Measurements from ENCODE around the gene LARGE1.

The LARGE1 gene

DNA sequence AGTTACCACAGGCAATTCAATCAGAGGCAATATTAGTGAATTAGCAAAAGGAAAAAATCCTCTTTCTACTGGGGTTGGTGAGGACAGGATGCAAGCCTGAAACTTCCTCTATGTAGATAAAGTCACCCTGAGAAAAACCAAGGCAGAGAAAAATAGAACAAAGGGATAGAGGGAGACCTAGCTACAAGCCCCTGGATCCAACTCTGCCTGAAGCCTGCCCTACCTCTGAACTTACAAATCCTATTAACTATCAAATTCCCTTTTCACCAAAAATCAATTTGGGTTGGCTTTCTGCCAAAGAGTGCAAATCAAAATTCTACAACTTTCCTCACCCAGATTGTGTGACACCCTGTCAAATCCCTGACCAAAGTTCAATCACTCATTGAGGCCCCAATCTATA, 161.3 kb downstream of the LARGE1 start:
- DNase-seq, result no peak

DNA sequence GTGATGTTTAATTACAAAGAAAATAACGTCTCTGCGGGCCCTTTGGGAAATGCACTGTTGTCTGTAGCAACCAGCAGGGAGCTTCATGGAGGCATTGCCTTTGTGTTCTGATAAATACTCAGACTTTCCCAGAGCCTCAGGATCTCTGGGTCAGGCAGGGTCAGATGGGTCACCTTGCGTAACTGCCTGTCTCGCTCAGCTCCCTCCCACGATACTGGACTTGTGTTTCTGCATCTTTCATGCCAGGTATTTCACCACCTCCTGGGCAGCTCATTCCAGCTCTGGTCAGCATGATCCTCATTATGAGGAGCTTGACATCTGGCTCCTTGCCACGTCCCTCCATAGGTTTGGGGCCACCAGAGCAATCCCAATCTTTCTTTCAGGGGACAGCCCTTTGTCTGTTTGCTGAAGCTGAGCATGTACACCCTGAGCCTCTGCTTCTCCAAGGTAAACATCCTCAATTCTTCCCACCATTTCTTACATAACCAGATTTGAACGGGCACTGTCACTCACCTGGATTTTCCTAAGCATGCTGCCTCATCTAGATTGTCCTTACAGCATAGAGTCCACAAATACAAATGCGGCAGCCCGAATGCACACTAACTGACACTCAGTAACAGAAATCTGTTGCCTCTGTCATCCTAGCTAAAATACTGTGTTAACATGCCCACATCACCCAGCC, 162.3 kb downstream of the LARGE1 start:
- no peak for DNase-seq

DNA sequence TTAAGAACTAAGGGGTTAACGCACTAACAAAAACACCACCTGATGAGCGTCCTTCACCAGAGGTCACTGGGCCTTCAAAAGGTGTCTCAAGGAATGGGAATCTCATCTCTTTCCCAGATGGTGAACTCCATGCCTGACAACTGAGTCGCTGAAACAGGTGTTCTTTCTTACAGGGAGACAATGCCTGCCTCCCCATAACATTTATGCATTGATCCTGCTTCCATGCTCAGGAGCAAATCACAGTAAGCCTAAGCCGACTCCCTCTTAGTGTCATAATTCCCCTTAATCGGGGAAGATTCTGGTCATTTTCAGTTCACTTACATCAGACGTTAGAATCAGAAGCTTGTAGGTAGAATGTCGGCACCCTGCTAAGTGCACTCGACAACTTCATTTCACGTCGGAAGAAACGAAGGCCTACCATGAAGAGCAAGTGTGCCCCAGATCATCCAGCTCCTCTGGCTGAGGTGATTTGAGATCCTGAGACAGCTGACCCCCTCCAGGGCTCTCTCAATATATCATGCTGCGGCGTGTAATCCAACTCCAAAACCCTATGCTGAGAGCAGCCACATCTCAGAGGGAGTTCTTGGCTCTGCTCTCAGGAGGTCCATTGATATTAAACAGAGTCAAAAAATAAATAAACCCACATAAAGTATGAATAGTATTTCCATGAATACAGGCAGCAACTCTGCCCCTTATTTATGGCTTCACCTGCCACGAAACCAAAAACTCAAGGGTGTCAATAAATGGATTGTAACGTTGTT, 163.1 kb downstream of the LARGE1 start:
- DNase-seq, result no peak

DNA sequence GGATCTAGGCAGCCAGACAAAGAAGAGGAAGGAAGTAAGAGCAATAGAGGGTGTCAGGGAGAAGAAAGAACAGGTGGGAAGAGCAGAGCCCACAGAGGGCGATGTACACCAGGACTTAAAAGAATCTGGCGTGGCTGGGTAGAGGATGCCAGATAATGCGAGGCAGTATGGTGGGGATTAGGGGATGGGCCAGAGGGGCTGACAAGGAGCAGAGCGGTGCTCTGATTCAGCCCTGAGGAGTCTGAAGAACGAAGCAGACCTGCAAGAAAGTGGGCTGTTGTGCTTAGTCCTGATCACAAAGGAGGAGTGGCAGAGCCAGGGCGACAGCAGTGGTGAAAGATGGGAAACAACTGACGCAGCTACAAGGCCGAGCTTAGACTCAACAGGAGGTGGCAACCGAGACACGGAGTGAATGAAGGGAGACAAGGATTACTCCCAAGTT, 163.7 kb downstream of the LARGE1 start:
- DNase-seq, result no peak

DNA sequence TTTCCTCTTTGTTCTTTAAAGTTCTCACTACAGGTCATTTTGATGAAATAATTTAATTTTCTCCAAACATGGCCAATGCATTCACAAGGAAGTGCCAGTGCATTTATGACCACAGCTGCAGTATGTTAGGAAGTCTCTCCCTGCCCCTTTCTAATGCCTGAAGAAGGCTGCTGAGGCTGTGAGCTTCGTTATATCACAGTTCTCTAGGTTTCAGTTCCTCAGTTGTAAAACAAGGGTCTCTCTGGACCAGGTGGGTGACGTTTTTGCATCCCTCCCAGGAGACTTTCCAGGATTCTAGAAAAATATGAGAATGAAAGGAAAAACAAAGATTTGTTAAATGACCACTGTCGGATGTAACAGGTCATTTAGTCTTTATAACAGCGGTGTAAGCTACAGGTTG, 171.6 kb downstream of the LARGE1 start:
- DNase-seq, result no peak

DNA sequence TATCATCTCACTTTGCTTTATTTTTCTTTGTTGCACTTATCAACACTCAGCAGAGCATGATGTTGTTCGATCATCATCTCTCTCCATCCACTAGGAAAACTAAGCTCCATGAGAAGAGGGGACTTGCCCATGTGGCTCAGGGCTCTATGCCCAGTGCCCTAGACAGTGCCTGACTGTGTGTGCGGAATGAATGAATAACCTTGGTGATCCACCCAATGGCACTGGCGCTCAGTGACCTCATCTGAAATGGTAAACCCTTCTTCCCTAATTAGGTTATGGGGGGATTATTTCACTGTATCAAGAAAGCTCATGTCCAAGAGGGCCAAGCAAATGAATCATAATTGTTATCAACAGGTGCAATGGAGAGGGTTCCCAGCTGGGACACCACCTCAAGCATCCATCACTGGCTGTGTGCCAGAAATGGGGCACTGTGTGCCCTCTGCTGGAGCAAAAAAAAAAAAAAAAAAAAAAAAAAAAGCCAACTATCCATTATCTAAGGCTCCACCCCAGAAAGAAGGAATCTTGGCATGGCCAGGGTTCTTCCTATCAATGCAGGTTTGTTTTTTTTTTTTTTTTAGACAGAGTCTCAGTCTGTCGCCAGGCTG, 172.6 kb downstream of the LARGE1 start:
- DNase-seq, result no peak

DNA sequence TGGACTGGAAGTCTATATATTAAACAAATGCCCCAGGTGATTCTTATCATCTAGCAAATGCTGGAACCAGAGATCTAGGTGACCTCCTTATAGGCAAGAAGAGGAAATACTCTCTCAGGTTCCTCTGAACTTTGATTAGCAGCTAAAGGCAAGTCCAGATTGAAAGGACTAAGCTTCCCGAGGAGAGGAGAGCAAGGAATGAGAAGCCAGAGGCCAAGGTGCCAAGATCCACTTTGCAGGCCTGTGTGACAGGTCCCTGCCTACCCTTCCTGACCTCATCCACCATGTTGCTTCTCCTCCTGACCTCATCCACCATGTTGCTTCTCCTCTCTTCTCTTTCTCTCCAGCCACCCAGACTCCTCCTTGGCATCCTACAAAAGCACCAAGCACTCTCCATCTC, 173.2 kb downstream of the LARGE1 start:
- DNase-seq, result no peak

DNA sequence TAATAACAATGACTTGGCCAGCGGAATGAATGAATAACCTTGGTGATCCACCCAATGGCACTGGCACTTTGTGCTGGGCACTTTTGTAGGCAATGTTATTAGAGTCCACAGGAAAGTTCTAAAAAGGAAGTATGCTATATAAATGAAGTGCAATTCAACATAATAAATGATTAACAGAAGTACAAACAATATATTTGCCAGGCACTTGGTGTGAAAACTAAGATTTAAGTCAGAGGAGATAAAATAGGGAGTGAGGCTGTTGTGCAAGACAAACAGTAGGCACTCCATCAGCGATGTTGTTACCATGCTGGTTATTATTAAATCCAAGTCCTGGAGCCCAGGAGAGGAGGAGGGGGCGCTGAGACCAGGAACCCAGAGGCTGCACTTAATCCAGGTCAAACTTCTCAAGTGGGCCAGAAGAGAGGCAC, 173.8 kb downstream of the LARGE1 start:
- no peak for DNase-seq

DNA sequence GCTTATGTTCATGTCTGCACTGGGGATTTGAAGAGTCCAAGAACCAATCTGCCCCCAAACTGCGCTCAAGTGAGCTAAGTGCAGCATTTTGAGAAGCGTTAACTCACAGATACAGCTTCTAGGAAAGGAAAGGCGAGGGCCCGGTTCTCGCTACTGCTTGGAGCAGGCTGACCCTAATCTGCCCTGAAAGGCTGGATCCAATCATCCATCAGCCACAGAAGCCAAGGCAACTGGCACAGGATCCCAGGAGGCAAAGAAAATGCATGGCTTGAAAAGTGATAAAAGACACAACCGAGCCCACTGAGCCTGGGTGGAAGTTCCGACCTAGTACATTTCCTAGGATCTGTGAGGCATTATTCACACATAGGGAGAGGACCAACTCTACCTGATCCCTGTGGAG, 174.8 kb downstream of the LARGE1 start:
- no peak for DNase-seq

DNA sequence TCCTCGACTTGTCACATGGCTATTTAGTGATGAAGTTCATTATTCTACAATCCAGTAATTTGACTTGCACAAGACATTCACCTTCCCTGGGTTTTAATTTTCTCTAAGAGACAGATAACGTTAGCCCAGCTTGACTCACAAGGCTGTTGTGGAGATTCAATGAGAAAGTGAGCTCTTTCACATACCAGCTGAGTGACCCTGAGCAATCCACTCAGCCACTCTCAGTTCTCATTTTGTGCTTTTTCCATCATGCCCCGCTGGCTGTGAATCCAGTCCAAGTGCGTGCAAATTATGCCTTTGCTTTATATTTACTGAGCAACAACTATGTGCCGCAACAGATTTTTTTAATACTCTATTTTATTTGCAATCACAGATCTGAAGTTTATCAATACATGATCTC, 176.5 kb downstream of the LARGE1 start:
- DNase-seq, result no peak

DNA sequence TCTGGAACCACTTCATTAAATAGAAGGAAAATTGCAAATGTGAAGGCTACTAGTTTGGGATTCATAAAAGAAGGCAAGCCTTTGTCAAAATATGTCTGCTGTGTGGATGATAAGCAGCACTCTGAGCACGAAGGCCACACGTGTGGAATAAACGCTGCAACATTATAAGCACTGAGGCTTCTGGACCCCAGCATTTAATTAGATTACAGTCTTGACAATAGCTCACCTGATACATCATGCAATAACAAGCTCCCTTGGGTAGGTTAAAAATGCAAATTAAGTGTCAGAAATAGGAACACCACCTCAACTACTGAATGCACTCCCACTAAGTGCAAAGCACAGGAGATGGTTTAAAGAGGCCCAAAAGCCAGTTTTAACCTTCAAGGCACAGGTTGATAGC, 179.3 kb downstream of the LARGE1 start:
- DNase-seq, result no peak

DNA sequence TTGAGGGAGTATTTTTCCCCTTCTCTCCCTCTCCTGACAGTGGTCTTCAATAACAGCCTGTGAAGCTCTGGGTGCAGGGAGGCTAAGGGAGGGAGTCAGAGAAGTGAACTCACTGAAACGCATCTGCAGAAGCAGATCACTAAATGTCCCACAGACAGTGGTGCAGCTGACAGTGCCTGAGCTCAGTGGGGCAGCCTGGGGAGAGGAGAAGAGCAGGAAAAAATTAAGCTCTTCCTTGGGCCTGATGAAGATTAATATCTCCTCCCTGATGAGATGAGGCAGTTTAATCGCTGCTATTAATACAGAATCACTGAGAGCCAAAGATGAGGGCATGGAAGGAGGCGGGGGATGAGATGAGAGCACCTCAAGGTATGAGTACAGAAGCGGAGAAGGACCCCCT, 180.8 kb downstream of the LARGE1 start:
- no peak for DNase-seq

DNA sequence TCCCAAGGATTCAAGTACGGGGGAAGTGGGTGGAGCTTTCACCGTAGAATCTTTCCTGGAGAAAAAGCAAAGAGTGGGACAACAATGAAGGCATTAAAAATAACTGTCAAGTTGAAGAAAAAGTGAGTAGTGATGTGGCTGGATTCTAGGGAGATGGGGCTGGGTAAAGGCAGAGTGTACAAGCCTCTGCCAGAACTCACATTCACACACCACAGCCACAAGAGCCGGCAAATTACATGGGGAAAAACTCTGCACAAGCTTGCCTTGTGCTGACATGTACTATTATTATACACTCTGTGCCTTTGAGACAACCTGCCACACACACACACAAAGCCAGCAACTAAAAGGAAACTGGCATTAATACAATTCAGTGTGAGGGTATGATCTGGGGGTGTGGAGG, 182.6 kb downstream of the LARGE1 start:
- no peak for DNase-seq

DNA sequence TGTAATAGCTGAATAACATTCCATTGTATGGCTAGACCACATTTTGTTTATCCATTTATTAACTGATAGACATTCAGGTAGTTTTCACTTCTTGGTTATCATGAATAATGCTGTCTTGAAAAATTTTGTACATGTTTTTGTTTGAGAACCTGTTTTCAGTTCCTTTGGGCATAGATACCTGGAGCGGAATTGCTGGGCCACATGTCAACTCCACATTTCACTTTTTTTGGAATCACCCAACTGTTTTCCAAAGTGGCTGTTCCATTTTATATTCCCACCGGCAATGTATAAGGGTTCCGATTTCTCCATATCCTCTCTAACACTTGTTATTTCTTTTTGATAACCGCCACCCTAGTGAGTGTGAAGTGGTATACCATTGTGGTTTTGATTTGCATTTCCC, 184.3 kb downstream of the LARGE1 start:
- DNase-seq, result no peak

DNA sequence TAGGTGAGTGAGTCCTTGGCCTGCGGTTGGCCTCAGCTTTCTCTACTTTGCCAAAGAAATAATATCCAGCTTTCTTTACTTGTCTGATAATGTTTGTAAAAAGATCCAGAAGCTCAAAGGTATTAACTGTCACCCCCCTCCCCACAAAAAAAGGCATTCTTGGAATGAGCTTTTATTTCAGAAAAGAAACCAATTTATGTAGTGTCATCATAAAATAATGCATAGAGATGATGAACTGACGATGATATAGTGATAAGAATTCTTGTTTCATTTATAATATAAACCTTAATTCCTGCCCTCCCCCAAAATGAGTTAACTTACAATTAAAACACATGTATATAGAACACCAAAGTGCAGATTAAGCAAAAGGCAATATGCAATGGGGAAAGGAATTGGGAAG, 191.4 kb downstream of the LARGE1 start:
- no peak for DNase-seq

DNA sequence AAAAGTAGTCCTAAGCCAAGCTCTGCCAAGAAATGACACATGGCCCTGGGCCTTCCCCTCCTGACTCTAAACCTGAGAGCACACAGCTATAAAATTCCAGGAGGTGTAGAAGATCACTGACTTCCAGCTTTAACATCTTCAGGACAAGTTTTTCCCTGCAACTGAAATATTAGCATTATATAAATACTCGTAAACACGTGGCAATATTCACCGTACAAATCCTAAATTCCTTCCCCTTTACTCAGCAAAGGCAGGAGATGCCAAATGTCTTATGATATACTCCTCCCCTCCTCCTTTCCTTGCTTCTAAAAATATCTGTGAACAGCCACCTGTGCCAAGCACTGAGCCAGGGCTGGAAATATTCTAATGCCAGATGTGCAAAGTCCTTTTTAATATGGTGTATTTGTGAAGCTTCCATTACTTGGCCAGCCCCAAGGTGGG, 194.0 kb downstream of the LARGE1 start:
- DNase-seq, result no peak

DNA sequence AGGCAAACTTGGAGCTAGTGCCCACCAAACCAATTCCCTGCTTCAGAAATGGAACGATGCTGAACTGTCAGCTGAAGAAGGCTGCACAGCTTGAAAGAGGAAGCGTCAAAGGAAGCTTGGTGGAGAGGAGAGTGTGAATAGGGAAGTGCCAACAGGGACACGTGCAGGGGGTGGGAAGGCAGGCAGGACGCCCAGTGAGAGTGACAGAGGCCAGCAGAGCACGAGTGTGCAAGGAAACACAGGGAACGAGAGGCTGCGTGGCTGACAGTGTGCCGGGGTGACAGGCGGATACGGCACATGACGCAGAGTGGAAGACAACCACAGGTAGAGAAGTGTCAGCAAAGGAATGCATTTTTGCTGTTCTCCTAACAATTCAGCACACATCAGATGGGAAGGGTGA, 196.4 kb downstream of the LARGE1 start:
- no peak for DNase-seq

DNA sequence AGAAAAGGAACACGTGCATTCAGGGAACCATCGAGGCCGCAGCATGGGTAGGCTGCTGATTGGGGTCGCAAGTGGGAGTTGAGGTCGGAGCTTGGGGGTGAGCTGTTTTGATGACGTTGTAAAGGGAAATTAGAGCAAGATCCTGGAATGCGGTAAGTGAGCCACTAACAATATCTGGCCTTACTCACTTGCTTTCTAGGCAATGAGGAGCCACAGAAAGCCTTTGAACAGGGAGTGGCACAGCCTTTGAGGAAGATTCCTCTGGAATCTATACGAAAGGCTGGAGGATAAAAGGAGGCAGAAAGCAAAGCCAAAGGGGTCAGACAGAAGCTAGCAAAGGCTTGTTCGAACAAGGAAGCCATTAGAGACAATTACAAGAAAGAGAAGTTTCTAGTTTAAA, 197.5 kb downstream of the LARGE1 start:
- no peak for DNase-seq

DNA sequence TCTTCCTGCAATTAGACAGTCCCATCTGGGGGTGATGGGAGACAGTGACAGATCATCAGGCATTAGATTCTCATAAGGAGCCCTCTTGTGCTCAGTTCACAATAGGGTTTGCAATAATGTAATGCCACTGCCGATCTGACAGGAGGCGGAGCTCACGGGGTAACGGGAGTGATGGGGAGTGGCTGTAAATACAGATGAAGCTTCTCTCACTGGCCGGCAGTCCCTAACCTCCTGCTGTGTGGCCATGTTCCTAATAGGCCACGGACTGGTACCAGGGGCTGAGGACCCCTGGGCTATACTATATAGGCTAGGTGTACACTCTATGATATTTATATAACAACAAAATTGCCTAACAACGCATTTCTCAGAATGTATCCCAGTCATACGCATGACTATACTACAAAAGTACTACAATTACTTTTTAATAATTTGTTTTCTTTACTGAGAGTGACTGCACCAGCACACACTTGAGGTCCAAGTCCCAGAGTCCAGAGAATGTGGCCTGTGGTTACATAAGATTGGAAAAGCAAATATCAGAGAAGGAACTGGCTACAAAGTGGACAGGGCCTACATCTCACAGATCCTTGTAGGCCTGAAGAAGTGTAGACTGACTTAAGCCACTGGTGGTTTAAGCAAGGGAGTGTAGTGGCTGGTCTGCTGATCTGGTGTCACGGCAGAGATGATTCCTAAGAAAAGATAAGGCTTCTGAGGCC, 200.0 kb downstream of the LARGE1 start:
- DNase-seq, result no peak

DNA sequence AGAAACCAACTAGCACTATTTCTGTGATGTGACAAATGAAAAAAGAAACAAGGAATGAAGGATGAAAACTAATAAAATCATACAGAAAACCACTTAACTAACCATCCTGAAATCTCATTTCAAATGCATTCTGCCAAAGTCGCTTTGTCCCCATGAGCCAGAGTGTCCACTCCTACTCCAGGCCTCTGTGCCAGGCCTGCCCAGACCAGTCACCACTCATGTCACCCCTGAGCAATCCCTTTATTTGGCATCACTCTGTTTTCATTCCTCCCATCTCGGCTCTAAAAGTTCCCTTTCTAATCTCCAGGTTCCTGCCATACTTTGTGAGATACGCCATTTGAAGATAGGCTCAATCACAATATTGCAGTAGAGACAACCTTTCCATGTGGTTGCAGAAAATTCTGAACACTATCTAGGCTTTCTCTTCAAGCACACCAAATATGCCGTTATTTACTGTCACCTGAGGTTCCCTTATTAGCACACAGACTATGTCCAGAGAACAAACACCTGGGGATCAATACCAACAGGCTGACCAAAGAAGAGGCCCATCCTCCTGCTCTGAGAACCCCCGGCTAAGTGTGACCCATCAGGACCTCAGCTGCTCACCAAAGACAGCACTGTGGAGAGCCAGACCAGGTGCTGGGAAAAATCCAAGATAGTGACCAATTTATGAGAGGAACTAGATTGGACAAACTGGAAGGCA, 202.4 kb downstream of the LARGE1 start:
- no peak for DNase-seq

DNA sequence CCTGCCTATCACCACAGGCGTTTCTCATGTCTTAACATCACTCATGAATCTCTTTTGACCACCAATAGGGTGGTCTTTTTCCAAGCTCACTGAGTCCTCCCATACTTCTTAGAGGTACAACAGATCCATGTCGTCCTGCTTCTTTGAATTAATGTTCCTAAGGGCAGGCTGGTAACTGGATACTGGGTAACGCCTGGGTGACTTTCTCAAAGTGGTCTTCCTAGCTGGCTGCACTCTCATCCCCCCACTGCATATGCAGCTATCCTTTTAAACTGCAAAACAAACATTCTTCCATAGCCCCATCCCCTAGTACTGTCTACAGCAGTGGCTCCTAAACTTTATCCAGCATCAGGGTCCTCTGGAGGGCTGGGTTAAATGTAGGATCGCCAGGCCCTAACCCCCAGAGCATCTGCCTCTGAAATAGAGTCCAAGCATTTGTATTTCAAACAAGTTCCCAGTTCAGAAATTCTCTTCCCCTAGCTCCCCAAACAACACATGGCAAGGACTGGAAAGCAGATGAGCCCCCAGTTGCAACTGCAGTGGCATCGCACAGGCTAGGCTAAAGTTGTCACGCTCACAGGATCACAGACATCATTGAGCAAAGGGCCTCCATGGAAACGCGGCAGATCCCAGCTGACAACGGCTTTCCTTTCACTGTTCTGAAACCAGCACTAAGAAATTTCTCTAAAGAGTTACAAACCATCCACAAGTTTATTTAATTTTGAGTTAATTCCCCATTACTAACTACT, 204.9 kb downstream of the LARGE1 start:
- DNase-seq, result no peak

DNA sequence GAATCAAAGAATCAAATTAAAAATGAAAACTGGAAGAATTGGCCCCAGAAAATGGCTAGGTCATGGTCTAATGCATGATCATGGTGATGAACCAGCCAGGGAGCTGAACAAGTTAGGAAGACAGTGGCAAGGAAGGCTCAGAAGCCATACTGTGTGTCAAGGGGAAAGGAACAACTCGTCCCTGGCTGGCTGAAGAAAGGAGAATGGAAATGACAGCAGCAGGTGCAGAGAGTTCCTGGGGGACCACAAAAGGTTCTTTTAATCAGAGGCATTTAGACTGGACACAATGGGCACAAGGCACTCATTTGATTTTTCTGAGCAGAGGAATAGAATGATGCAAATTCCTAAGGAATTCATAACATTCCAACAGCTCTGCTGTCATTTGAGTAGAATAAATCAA, 209.9 kb downstream of the LARGE1 start:
- DNase-seq, result no peak

All from activated CD8-positive, alpha-beta memory T cell treated with anti-CD3 and anti-CD28 coated beads, Interleukin-2, amount 50 U/mL, for 4 hours (primary cell).